GM12874 (cell line): ENCODE data around the gene FAM20A.

Experiments used
- TF ChIP-seq, protein P1 (sequence below): IDR thresholded peaks from 2 replicates; pipeline ENCODE4 v1.5.1; 2011; ENCODE audit warnings: low read depth, mild to moderate bottlenecking, control low read depth, low read length, moderate library complexity; ENCODE audit not compliant: insufficient read depth

Gene FAM20A

DNA sequence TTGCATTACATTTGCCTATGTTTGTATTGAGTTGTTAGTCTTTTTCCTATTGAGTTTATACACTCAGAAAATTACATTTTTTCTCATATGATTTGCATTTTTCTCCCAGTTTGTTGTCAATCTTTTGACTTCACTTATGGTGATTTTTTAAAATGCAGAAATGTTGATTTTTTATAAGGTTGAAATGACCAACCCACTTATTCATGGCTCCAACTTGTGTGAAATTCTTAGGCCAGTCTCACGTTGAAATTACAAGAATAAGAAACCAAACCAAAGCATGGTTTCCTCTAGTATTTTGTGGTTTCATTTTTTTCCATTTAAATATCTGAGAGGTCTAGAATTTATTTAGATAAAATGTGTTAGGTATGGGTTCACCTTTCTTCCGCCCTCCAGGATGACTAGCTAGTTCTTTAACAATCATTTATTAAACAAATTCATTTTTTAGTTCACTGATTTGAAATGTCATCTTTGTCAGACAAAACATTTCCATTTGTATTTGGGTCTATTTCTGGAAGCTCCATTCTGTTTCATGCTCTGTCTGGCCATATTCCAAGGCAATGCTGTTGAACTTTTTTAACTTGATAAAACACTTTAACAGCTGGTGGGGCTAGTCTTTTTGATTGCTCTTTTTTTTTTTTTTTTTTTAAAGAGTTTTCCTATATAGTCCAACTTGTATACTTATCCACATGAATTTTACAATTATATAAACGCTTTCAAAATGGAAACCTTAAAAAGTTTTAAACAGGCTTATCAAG lies 40.0 kb downstream of the FAM20A start:
- TF ChIP-seq, protein P1, sequence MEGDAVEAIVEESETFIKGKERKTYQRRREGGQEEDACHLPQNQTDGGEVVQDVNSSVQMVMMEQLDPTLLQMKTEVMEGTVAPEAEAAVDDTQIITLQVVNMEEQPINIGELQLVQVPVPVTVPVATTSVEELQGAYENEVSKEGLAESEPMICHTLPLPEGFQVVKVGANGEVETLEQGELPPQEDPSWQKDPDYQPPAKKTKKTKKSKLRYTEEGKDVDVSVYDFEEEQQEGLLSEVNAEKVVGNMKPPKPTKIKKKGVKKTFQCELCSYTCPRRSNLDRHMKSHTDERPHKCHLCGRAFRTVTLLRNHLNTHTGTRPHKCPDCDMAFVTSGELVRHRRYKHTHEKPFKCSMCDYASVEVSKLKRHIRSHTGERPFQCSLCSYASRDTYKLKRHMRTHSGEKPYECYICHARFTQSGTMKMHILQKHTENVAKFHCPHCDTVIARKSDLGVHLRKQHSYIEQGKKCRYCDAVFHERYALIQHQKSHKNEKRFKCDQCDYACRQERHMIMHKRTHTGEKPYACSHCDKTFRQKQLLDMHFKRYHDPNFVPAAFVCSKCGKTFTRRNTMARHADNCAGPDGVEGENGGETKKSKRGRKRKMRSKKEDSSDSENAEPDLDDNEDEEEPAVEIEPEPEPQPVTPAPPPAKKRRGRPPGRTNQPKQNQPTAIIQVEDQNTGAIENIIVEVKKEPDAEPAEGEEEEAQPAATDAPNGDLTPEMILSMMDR = no peak

GRCh38 chr17:68559316-68559715 lies 41.9 kb downstream of the FAM20A start:
- TF ChIP-seq, protein P1 = no peak

DNA sequence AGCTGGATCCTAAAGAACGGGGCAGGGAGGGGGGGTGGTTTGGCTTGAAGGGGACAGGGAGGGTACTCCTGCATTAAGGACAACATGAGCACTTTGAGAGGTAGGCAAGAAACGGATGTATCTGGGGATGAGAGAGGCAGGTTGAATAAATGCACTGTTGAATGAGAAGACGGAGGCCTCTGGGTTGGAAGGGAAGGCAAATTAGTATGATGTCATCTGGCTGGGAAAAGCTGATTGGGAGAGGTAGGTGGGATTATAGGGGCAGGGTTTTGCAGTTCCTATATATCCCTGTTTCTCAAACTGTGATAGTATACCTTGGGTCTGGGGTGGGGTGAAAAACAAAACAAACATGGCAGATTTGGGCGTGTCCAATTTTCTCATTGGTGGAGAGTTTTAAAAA lies 44.6 kb downstream of the FAM20A start:
- TF ChIP-seq, protein P1 = no peak

DNA sequence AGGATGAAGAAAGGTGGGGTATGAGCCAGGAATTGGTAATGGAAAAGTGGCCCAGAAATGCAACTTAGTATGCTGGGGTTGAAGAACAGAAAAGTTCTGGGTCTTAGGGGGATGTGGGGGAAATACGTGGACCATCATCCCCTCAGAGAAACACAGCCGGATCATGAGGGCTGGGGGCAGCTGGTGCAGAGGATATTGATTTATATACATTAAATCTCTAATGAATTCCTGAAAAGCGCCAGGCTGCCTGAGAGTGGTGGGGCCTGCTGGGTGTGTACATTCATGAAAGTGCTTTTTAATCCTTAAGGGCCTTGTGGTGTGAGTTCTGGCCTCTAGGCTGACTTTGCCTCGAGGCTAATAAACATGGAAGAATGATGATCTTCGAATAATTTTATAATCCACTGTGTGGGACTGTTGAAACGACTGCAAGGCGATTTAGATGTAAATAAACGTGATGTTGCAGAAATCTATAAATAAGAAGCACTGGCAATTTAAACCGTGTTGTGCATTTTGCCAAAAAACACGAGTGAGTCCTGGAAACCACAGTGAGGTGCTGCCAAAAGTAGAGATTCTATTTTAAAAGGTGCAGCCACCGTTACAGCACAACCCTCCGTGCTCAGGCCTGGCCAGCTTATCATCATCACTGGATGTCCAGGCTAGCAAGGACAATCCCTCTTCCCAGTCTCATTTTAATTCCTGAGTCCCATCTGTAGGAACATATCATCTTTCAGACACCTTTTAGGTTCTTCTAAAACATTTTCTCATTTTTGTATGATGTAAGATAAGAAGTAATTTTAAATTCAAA lies 56.9 kb downstream of the FAM20A start:
- TF ChIP-seq, protein P1 = no peak

- TF ChIP-seq, protein P1 = no peak
Measured at GRCh38 chr17:68542698-68543463, 58.3 kb downstream of the FAM20A start.

GRCh38 chr17:68541816-68542215 lies 59.4 kb downstream of the FAM20A start:
- TF ChIP-seq, protein P1 = no peak

DNA sequence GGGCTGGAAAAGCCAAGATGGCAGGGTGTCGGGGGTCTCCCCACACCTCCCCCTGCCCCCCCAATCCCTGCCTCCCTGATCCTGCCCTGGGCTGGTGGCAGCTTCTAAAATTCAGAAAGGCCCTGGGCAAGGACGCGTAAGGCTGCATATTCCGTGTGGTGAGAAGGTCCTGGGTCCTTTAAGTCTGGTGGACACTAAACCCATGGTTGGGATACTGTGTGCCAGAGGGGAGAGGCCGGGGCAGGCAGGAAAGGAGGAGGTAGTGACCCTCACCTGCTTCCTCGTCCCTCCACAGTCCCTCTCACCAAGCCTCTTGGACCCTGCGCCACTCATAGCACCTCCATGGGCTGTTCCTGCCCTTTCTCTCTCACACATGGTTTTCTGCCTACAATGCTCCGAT lies 60.2 kb downstream of the FAM20A start:
- TF ChIP-seq, protein P1 = no peak
